ENCODE data around the gene SLC25A24.
"Not testable (repeated sequence)": the region's sequence is repeated elsewhere in the genome, so short reads cannot be mapped to it uniquely, and the experiment has no call there.

SLC25A24 gene

DNA sequence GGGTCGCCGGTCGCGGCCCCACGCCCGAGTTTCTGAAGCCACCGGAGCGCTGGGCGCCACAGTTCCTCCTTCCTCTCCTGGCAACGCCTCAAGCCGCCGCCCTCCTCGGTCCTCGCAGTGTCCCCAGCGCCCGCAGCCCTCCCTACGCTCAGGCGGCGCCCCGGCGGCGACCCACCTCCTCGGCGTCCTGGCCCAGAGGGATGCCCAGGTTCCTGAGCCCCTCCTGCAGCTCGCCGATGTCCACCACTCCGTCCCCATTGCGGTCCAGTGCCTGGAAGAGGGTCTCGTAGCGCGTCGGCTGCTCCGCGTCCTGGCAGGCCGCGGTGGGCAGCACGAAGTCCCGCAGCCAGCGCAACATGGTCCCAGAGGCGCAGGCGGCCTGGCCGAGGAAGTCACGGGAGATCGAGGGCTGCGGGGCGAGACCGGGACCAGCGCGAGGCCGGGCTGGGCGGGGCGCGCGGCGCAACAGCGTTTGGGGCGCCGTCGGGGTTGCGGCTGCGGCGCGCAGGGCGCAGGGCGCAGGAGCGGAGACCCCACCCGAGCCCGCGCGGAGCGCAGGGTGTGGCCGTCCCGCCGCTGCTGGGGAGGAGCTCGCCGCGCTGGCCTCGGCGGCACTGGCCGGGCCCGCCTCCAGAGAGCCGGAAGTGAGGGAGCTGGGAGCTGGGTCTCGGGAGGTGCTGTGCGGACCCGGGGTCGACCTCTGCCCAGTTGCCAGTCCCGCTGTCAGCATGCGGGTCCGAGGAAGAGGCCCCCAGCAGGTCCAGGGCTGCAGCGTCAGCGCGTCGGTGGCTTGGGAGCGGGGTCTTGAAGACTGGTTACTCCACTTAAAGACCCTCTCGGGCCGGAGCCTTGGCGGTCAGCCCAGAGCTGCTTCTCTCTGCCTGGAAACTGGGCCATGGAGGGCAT, at the start of gene SLC25A24:
SLC25A24 (minus strand) TSS at position 563 of the 906 bp plus-strand sequence; CDS start at position 358, 205 bp downstream.
- FAIRE-seq: no peak

DNA sequence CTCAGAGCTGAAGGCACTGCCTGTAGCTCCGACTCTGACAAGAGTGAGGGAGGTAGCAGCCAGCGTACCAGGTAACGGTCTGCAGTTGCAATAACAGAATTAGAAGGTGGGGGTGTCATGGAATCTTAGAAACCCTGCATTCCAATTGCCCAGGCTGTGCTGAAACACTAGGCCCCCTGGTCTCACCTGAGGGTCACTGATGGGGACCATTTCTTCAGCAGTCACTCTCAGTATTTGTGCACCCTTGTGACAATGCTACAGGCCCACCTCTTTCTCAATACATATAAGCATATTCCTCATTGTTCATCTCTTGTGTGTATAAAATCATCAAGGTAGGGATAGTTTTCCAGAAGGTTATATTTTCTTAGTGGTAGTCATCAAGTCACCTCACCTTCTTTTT, 43.8 kb upstream of the SLC25A24 start, which contains the start of gene NBPF4:
NBPF4 (minus strand) TSS at position 101 of the 400 bp plus-strand sequence. CDS start 315 bp downstream, outside the sequence.
- FAIRE-seq: not testable (repeated sequence)

DNA sequence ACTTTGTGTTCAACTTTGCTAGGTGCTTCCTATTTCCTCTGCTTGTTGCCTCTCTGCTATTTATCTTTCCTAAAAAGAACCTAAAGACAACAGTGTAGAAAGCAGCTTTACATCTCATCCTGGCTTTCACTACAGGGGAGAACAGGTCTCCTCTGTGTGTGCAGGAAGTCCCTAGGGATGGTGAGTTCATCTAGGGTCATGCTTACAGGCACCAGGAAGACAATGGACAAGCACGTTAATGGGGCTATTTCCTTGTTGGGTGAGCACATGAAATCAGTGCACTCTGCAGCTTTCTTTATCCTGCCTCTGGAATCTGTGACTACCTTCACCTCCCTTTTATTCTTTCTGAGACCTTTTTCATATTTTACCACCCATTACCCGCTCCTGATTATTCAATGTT, 39.3 kb upstream of the SLC25A24 start:
- FAIRE-seq: not testable (repeated sequence)

DNA sequence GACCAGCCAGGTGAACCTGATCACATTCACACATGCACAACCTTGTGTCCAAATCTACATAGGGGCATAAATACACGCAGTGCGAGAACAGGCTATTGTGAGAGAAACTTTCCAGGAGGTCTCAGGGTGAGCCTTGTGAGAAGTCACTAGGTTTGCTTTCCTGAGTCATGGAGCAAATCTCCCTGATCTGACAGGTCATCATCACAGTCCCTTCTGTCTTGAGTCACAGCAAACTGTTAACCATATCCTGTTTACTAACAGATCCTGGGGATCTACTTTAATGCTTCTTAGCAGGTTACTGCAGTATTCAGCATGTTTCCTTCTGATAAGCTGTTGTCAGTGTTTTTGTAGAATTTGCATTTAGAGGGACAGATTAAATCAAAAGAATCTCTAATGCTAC, 35.2 kb upstream of the SLC25A24 start:
- not testable (repeated sequence) for FAIRE-seq

DNA sequence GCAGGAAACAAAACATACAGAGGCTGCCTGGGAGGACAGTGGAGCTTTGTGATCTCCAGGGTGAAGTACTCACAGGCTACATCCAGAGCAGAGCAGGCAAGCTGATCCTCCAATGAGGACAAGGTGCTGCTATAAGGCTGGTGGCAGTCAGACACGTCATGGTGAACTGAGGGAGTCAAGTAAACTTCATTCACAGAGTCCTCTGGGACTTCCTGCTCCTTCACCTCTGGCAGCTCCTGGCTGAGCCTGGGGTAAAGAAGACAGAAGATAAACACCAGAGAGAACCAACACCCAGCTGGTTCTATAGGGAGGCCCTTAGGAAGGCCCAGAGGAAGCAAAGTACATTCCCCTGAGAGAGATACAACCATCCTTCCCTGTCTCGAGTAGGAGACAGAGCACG, 32.0 kb upstream of the SLC25A24 start:
- not testable (repeated sequence) for FAIRE-seq

DNA sequence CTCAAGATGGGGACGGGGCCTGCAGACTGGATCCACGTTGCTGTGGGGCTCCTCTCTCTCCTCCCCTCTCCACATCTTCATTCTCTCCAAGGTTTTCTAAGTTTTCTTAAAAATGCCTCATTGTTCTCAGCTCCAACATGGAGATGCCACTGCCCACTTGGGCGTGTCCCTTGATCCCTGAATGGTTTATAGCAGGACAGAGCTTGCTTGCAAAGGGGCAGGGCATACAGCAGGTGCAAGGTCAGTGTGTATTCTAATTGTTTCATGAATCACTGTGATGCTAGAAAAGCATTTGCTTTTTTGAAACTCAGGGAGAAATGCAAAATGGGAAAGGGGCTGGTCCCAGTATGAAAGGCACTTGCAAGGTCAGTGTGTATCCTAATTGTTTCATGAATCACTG, 29.8 kb upstream of the SLC25A24 start:
- not testable (repeated sequence) for FAIRE-seq

DNA sequence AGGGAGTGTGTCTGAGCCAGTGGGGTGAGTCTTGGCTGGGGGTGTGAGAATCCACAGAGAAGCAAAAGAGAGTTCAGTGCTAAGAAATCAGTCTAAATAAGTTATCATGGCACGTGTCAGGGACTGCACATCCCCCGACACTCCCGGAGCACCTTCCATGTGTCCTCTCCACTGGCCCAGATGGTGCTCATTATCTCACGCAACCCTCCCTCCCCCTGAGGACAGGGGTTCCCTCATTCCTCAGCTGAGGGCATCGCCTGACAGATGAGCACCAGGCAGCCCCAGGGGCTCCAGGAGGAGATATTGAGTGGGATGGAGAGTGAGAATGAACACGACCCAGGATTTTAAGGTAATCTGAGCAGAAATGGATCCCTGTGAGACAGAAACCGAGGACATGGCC, 27.6 kb upstream of the SLC25A24 start:
- FAIRE-seq: not testable (repeated sequence)

DNA sequence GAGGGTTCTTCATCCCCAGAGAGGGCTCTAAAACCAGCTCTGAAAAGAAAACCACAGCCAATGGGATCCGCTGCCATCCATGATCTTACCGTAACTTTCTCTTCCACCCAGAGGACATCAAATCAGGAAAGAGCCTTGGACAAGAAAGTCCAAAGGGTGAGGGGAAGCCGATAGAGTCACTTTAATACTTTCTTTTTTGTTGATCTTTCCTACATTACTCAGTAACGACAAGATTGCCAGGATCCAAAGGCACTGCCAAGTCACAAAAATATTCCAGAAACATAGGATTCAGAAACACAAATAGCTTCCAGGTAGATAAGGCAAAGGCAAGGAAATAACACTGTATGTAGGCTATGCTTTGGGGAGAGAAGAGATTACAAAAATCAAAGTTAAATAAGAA, 26.7 kb upstream of the SLC25A24 start:
- FAIRE-seq: not testable (repeated sequence)

DNA sequence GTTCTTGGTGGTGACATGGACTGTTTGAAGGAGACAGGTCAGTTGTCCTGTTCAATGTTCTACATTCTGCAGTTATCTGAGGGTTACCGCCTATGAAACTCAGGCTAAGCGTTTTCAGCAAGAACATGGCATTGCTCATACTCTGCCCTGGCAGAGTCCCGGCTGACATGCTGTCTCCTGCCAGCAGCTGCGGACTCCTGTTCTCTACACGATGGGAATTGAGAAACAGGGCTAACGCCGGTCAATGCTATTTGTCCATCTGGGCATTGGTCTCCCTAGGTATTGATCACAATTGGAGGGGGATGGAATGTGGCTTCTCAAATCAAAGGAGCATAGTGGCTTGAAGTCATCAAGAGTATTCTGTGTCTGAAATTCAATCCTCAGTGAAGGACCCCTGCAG, 23.1 kb upstream of the SLC25A24 start:
- FAIRE-seq: not testable (repeated sequence)

DNA sequence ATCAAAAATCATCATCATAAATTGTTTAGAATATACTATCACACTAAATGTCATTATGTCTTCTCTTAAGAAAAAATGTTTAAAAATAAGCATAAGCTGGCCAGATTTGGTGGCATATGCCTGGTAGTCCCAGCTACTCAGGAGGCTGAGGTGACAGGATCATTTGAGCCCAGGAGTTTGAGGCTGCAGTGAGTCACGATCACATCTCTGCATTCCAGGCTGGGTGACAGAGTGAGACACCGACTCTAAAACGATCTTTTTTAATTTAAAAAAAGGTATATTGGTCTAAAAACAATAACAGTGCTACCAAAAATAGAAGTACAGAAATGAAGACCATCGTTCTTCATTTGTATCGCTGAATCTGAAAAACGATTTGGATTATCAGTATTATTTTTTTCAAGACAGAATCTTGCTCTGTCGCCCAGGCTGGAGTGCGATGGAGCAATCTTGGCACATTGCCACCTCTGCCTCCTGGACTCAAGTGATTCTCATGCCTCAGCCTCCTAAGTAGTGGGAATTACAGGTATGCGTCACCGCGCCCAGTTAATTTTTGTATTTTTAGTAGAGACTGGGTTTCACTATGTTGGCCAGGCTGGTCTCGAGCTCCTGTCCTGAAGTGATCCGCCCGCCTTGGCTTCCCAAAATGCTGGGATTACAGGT, 17.5 kb upstream of the SLC25A24 start:
- FAIRE-seq: not testable (repeated sequence)

DNA sequence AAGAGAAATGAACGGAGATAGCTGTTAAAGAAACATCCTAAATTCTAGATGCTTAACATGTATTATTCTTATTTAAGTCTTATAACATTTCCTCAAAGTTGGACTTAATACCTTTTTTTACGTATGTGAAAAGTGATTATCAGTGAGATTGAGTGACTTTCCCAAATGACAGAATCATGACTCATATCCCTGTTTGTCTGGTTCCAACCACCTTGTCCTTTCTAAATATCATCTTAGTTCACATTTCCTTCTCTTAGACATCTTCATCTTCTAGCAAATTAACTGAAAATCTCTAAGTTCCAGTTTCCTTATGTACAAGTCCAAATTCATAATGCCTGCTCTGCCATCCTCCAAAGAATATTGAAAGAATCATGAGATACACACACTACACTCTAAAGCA, 16.9 kb upstream of the SLC25A24 start:
- not testable (repeated sequence) for FAIRE-seq

DNA sequence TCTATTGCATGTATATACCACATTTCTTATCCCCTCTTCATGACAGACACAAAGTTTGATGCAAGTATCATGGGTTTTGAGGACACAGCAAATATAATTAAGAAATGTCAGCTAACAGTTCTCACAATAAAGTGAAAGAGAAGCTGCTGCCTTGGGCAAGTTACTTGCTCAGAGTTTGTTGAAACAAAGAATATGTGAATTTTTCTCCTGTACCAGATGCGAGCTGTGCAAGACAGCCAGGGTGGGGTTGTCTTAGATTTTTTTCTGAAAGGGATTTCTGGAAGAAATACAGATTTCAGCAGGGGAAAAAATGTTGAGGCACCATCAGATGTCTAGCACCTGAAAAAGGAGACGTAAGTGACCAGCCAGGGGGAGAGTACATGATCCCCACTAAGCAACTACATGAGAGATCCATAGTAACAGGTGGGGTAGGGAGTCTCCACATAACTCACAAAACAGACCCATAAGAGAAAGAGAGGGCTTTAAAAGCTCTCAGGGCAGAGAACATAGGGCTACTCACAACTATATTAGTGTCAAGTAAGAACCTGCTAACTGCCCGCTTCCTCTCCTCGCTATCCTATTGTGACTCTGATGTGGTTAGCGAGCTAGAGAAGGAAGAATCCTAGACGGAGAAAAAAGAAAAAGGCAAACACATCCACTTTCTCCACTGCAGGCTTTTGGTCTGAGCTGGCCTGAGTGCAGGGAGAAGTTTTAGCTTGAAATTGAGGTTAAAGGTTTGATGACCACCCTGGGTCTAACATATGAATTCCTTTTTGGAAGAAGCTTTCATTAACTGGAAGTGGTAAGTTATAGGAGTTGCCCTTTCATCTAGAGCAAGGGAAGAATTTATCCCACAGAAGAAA, 16.1 kb upstream of the SLC25A24 start:
- FAIRE-seq: not testable (repeated sequence)

DNA sequence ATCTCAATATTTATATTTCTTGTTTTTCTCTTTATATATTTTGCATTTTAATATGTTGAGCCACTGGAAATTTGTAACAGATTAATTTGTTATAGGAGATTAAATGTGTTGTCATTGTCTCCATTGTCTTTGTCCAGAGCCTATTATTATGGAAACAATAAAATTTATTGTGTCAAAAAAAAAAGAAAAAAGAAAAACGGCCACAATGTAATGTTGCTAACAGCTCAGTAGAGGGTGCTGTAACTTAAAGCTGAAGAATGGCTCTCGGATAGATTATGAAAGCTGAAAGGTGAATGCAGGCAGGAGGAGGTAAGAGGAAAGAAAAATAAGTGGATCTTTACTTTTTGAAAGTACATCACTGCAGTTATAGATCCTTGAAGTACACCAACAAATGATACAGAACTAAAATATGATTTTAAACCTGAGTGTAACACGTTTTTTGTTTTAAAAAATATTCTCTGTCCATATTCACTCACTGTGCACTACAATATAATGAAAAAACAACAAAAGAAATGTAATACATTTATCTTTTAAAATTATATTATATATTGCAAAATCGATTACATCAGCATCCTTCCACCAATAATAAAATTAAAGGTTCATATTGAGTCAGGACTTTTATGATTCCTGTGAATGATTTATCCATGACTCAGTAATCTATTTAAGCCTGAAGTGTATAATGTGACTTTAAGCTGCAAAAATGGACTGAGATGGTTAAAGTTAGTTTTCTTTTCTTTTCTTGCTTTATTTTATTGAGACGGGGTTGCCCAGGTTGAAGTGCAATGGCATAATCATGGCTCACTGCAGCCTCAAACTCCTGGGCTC, 14.7 kb upstream of the SLC25A24 start:
- FAIRE-seq: peak; percentile 94

DNA sequence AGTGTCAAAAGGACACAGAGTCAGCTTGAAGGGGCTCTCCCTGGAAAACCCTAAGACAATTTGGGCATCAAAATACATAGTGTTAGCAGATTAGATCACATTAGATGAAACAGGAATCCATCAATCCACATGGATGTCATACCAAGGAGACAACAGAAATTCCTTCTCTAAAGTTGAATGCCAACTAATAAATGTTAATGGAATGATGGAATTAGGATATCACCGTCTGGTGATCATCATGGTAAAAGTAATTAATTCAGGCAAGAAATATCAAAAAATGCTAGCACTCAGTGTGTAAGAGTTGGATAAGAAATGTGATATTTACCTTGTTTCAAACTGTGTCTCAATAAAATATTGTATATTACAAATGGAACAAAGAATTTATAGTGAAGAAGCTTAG, 10.9 kb upstream of the SLC25A24 start:
- no peak for FAIRE-seq

DNA sequence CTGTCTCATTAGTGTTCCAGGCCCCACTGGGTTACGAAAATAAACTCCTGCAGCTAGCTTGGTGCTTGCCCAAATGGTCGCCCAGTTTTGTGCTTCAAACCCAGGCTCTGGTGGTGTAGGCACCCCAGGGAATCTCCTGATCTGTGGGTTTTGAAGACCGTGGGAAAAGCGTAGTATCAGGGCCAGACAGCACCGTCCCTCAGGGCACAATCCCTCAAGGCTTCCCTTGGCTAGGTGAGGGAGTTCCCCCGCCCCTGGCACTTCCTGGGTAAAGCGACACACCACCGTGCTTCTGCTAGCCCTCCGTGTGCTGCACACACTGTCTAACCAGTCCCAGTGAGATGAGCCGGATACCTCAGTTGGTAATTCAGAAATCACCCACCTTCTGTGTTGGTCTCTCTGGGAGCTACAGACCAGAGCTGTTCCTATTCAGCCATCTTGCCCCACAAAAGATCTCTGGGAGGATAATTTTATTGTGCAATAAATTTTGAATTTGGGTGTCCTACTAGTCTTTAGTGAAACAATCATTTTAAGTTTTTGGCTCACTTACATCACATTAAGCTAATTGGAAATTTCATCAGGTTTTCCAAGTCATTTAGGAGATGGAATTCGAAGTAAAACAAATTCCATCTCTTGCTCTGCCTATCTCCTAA, 9.4 kb upstream of the SLC25A24 start:
- FAIRE-seq: no peak

DNA sequence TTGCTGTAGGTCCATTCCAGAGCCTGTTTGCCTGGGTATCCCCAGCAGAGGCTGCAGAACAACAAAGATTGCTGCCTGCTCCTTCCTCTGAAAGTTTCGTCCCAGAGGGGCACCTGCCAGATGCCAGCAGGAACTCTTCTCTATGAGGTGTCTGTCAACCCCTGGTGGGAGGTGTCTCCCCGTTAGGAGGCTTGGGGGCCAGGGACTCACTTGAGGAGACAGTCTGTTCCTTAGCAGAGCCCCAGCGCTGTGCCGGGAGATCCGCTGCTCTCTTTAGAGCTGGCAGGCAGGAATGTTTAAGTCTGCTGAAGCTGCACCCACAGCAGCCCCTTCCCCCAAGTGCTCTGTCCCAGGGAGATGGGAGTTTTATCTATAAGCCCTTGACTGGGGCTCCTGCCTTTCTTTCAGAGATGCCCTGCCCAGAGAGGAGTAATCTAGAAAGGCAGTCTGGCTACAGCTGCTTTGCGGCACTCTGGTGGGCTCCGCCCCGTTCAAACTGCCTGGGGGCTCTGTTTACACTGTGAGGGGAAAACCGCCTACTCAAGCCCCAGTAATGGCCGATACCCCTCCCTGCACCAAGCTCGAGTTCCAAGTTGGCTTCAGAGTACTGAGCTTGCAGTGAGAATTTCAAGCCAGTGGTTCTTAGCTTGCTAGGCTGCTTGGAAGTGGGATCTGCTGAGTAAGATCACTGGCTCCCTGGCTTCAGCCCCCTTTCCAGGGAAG, 8.7 kb upstream of the SLC25A24 start:
- no peak for FAIRE-seq

DNA sequence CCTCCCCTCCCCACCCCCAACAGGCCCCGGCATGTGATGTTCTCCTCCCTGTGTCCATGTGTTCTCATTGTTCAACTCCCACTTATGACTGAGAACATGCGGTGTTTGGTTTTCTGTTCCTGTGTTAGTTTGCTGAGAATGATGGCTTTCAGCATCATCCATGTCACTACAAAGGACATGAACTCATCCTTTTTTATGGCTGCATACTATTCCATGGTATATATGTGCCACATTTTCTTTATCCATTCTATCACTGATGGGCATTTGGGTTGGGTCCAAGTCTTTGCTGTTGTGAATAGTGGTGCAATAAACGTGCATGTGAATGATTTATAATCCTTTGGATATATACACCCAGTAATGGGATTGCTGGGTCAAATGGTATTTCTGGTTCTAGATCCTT, 3.4 kb upstream of the SLC25A24 start:
- not testable (repeated sequence) for FAIRE-seq

DNA sequence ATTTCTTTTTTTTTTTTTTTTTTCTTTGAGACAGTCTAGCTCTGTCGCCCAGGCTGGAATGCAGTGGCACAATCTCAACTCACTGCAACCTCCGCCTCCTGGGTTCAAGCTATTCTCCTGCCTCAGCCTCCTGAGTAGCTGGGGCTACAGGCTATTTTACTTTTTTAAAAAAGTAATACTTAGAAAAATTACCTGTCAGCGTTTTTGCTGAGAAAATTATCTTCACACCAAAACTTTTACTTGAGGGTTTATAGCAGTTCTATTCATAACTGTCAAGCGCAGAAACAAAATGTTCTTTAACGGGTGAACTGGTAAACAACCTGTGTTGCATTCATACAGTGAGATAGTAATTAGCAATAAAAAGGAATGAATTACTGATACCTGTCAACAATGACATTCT, 1.5 kb upstream of the SLC25A24 start:
- FAIRE-seq: no peak

DNA sequence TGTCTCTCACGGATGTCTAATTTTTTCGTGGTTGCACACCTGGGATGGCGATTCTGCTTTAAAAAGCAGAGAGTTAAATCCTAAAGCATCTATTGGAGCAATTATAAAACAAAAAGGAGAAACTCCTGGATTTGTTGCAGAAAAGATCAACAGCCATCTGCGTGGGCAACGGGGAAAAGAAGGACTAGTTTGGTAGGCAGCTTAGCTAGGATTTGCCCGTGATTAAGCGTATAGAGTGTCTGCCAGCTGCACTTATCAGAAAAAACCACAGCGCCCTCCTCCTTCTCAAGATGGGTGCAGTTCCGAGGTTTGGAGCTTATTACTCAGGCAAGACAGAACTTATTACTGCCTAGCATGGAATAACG, 526 bp upstream of the SLC25A24 start:
- FAIRE-seq: no peak

DNA sequence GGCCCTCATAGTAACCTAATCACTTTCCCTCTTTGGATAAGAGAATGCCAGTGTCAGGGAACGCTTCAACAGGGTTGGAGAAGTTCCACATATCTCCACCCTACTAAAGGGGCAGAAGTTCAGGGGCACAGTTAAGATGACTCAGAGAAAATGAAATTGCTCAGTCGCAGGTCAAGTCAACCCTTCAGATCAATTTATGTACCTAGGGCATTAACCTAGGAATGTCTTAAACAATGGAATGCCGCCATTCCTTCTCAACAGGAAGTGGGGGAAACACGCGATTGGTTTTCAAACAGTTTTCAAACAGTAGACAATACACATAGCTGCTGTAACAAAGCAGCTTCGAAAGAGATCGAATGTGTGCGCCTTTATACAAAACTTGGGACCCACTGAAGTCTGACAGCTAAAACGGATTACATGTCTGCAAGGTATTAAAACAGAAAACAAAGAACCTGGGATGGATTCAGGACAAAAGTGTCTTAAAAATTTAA, 897 bp downstream of the SLC25A24 start:
- FAIRE-seq: no peak

DNA sequence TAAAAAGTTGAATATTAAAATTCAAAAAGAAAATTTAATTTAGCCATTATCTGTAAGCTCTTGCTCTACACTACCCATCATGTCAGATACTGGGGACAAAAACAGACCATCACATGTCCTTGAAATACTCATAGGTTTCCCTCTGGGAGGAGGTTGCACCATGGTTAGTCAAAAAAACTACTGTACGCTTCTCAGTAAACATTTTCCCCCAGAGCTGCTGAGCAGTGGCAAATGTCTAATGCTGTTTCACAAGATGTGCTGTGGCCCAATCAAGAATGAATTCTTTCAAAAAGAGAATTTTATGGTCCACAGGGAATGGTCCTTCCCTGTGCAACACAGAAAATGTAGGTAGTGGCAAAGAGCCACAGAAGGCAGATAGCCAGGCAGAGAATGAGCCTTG, 6.1 kb downstream of the SLC25A24 start:
- FAIRE-seq: no peak
